HCT116 (cell line): ENCODE data around the gene LHX3. TPM values are rescaled to one million over a fixed set of nuclear protein-coding genes. Genes with fewer than 3 reads are reported as not detected.

Experiments
- ATAC-seq: fragments of 200-7000 bp; cut with Tn5 transposase; 2 replicates; pipeline ENCODE4 v1.9.1; 2020; ENCODE audit warnings: mild to moderate bottlenecking, moderate library complexity
- BruUV-seq: library from RNA; stranded (reverse); fragments of 400-500 nt; replicated peaks from 2 replicates; lab custom pipeline; 2021; lab: Mats Ljungman, UMichigan
- CTCF ChIA-PET: fragments of 300-600 bp; sonication (Branson Sonifier 250); formaldehyde crosslinking; loops from one replicate; lab custom pipeline; 2021; ENCODE audit warnings: antibody characterized with exemption; lab: Charles Lee
- POLR2A ChIA-PET: fragments of 300-600, 350-600 bp; sonication (Branson Sonifier 250); formaldehyde crosslinking; loops from one replicate; lab custom pipeline; 2021; ENCODE audit warnings: antibody characterized with exemption; lab: Charles Lee
- RAD21 ChIA-PET, 2 experiments: fragments of 300-600 bp; sonication (Branson Sonifier 250); formaldehyde crosslinking; loops; one replicate each; lab custom pipeline; 2023; ENCODE audit warnings: low total read pairs in 2 of 2; ENCODE audit not compliant: uncharacterized antibody in 2 of 2, unreplicated experiment in 2 of 2, low non-redundant PET in 1 of 2; lab: Charles Lee
- DNase-seq: peaks from one replicate; pipeline ENCODE4 v3.0.0-alpha.2; 2010; ENCODE audit warnings: low read depth, low spot score
- H2AFZ ChIP-seq: fragments of 200-600 bp; shearing (Covaris generic), sonication (generic); 2 replicates; pipeline ENCODE4 v1.6.1; 2017; ENCODE audit warnings: low read depth, mixed run types, mixed read lengths, antibody characterized with exemption, low read length; ENCODE audit not compliant: poor library complexity, severe bottlenecking
- H3K27ac ChIP-seq: 2 replicates; pipeline ENCODE4 v1.5.1; 2012; ENCODE audit warnings: low read depth, low read length
- H3K27me3 ChIP-seq: fragments of 200-600 bp; sonication (generic); 2 replicates; pipeline ENCODE4 v1.6.1; 2016; ENCODE audit warnings: mixed run types, low read length, mixed read lengths; ENCODE audit not compliant: insufficient read depth
- H3K36me3 ChIP-seq, 2 experiments: fragments of 200-500 bp in 1 of 2; fragments of 200-600 bp in 1 of 2; sonication (Bioruptor generic) in 1 of 2; sonication (generic) in 1 of 2; 2 replicates each; pipeline versions ENCODE4 v1.5.1 to v1.6.1; 2014 to 2016; ENCODE audit warnings: low read length in 2 of 2, inconsistent platforms in 1 of 2, mixed read lengths in 1 of 2, mixed run types in 1 of 2; ENCODE audit not compliant: insufficient read depth in 2 of 2, control insufficient read depth in 1 of 2
- H3K4me1 ChIP-seq, 2 experiments: fragments of 200-600 bp in 1 of 2; sonication (generic) in 1 of 2; 2 replicates each; pipeline versions ENCODE4 v1.5.1 to v1.6.1; 2012 to 2017; ENCODE audit warnings: low read length in 2 of 2, inconsistent platforms in 1 of 2, mild to moderate bottlenecking in 1 of 2, mixed read lengths in 1 of 2, mixed run types in 1 of 2, moderate library complexity in 1 of 2; ENCODE audit not compliant: insufficient read depth in 2 of 2, control insufficient read depth in 1 of 2
- H3K4me2 ChIP-seq: fragments of 200-600 bp; sonication (generic); 2 replicates; pipeline ENCODE4 v1.6.1; 2017; ENCODE audit warnings: mixed run types, low read length, mixed read lengths
- H3K4me3 ChIP-seq, 2 experiments: fragments of 200-600 bp in 1 of 2; sonication (generic) in 1 of 2; replicated peaks in 1 of 2; 2 replicates each; pipeline ENCODE4 v1.5.1; 2011 to 2016; ENCODE audit warnings: low read length in 2 of 2, control low read depth in 1 of 2, low read depth in 1 of 2, mild to moderate bottlenecking in 1 of 2, mixed read lengths in 1 of 2, mixed run types in 1 of 2
- H3K79me2 ChIP-seq: fragments of 200-600 bp; sonication (generic); 2 replicates; pipeline ENCODE4 v1.6.1; 2017; ENCODE audit warnings: mild to moderate bottlenecking, mixed run types, low read length, moderate library complexity, mixed read lengths; ENCODE audit not compliant: insufficient read depth
- H3K9ac ChIP-seq: fragments of 200-600 bp; sonication (generic); 2 replicates; pipeline ENCODE4 v1.6.1; 2016; ENCODE audit warnings: low read length, mixed read lengths
- H3K9me2 ChIP-seq: fragments of 200-600 bp; sonication (generic), shearing (Covaris generic); 2 replicates; pipeline ENCODE4 v1.6.1; 2017; ENCODE audit warnings: mixed run types, mild to moderate bottlenecking, moderate library complexity; ENCODE audit not compliant: insufficient read depth
- H3K9me3 ChIP-seq, 2 experiments: fragments of 200-500 bp in 1 of 2; fragments of 200-600 bp in 1 of 2; sonication (Bioruptor generic) in 1 of 2; sonication (generic) in 1 of 2; 2 replicates each; pipeline ENCODE4 v1.6.1; 2014 to 2017; ENCODE audit warnings: low read length in 2 of 2, mixed read lengths in 2 of 2, inconsistent platforms in 1 of 2, low read depth in 1 of 2, mild to moderate bottlenecking in 1 of 2, mixed run types in 1 of 2, moderate library complexity in 1 of 2; ENCODE audit not compliant: control insufficient read depth in 1 of 2, insufficient read depth in 1 of 2
- H4K20me1 ChIP-seq: fragments of 200-600 bp; sonication (generic), shearing (Covaris generic); 2 replicates; pipeline ENCODE4 v1.6.1; 2017; ENCODE audit warnings: mixed run types, mild to moderate bottlenecking, moderate library complexity; ENCODE audit not compliant: insufficient read depth
- CEBPB ChIP-seq: IDR thresholded peaks from 2 replicates; pipeline ENCODE4 v1.6.1; 2012; ENCODE audit warnings: low read depth
- EGR1 ChIP-seq: IDR thresholded peaks from 2 replicates; pipeline ENCODE4 v1.6.1; 2012; ENCODE audit warnings: low read depth
- ELF1 ChIP-seq: IDR thresholded peaks from 2 replicates; pipeline ENCODE4 v1.6.1; 2012; ENCODE audit warnings: low read depth, borderline replicate concordance
- EZH2 ChIP-seq: fragments of 200-600 bp; sonication (generic); IDR thresholded peaks from 2 replicates; pipeline ENCODE4 v1.6.1; 2017; ENCODE audit warnings: antibody characterized with exemption, mixed run types
- FOSL1 ChIP-seq: IDR thresholded peaks from 2 replicates; pipeline ENCODE4 v1.6.1; 2012; ENCODE audit warnings: low read depth
- JUND ChIP-seq: IDR thresholded peaks from 2 replicates; pipeline ENCODE4 v1.6.1; 2012
- POLR2A ChIP-seq: IDR thresholded peaks from 2 replicates; pipeline ENCODE4 v1.7.0; 2011; ENCODE audit warnings: borderline replicate concordance; ENCODE audit not compliant: insufficient read depth, insufficient read length; ENCODE audit errors: extremely low read depth
- POLR2AphosphoS5 ChIP-seq: IDR thresholded peaks from 2 replicates; pipeline ENCODE4 v1.6.1; 2011; ENCODE audit warnings: mild to moderate bottlenecking, low read depth, low read length, moderate library complexity
- SIN3A ChIP-seq: IDR thresholded peaks from 2 replicates; pipeline ENCODE4 v1.6.1; 2012; ENCODE audit warnings: low read depth
- SP1 ChIP-seq: IDR thresholded peaks from 2 replicates; pipeline ENCODE4 v1.6.1; 2012; ENCODE audit warnings: low read depth
- SRF ChIP-seq: IDR thresholded peaks from 2 replicates; pipeline ENCODE4 v1.6.1; 2012; ENCODE audit warnings: low read depth
- ZFX ChIP-seq: fragments of 450-650 bp; IDR thresholded peaks from 2 replicates; pipeline ENCODE4 v1.6.1; 2017
- intact Hi-C: fragments of 100-400 bp; cut with micrococcal nuclease; formaldehyde crosslinking; loops from 2 replicates; pipeline ENCODE4 v1.10.0; 2022
- total RNA-seq: library from RNA; stranded (reverse); gene quantifications from one replicate; pipeline ENCODE4 v1.2.1, GENCODE V29; 2021; ENCODE audit not compliant: unreplicated experiment
- TF ChIP-seq, protein P1 (sequence below): IDR thresholded peaks from 2 replicates; pipeline ENCODE4 v1.6.1; 2012
- TF ChIP-seq, protein P2 (sequence below), 3 experiments: fragments of 200-600 bp in 1 of 3; sonication (generic) in 1 of 3; IDR thresholded peaks in 2 of 3; conservative IDR thresholded peaks in 1 of 3; 2 replicates each; pipeline ENCODE4 v1.5.1; 2012 to 2017; ENCODE audit warnings: low read depth in 2 of 3, low read length in 2 of 3, antibody characterized with exemption in 1 of 3, borderline replicate concordance in 1 of 3, control low read depth in 1 of 3, mild to moderate bottlenecking in 1 of 3, mixed read lengths in 1 of 3, mixed run types in 1 of 3, moderate library complexity in 1 of 3; ENCODE audit not compliant: insufficient read depth in 1 of 3
- TF ChIP-seq, protein P3 (sequence below): IDR thresholded peaks from 2 replicates; pipeline ENCODE4 v1.6.1; 2012
- TF ChIP-seq, protein P4 (sequence below): IDR thresholded peaks from 2 replicates; pipeline ENCODE4 v1.6.1; 2011; ENCODE audit warnings: mild to moderate bottlenecking, low read length, moderate library complexity; ENCODE audit not compliant: insufficient replicate concordance; ENCODE audit errors: extremely low read depth

LHX3 gene
- total RNA-seq, 1 experiment from 2014 or later, result not detected

DNA sequence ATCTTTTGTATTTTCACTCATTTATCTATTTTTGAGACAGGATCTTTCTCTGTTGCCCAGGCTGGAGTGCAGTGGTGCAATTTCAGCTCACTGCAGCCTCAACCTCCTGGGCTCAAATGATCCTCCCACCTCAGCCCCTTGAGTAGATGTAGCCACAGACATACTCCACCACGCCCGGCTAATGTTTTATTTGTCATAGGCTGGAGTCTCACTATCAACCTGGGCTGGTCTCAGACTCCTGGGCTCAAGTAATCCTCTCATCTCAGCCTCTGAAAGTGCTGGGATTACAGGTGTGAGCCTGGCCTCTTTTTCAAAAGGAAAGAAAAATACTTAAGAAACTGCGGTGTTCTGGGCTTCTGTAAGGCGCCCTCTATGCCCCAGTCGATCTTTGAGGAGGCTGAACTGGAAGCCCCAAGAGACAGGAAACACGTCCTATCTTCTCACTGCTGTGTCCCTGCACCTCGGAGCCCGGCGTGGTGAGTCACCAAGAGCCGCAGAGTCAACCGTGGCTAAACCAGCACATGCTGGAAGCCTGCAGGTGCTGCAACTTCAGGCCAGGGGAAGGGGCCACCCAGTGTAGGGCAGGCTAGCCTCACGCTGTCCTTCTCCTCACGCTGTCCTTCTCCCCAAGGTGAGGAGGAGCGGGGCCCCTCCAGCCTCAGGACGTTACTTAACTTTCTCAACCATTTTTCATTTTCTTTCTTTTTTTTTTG, 15.2 kb upstream of the LHX3 start:
- H3K79me2 ChIP-seq, result peaks cover 55% of the 10 kb centered on the region
- intact Hi-C loops, result loop anchor here (10.0 kb wide), 1 partner anchor 255 kb away; the partner anchor contains the start of gene UBAC1
- H3K36me3 ChIP-seq, result peaks cover 9 to 41% of the 10 kb centered on the region in 2 experiments; a peak in 3 of 4 replicates
- H3K9me2 ChIP-seq, result no peaks in the 10 kb centered on the region
- peak overlapping the region; percentile 32; the same call in 1 of the 2 replicates for H3K9ac ChIP-seq
- H3K27me3 ChIP-seq, result no peaks in the 10 kb centered on the region
- RAD21 ChIA-PET, result no interaction called here
- H3K27ac ChIP-seq, result peak overlapping the region; percentile 11
- H4K20me1 ChIP-seq, result no peaks in the 10 kb centered on the region
- ATAC-seq, result peak; percentile 80
- peaks cover 11 to 19% of the 10 kb centered on the region in 2 experiments; a peak in 3 of 4 replicates for H3K4me1 ChIP-seq
- TF ChIP-seq SP1, result no peak
- TF ChIP-seq, protein P1, sequence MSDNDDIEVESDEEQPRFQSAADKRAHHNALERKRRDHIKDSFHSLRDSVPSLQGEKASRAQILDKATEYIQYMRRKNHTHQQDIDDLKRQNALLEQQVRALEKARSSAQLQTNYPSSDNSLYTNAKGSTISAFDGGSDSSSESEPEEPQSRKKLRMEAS, result peak; percentile 49; the same call in 1 of the 2 replicates
- TF ChIP-seq, all 23 proteins: peak for 1
- BruUV-seq, result no TSS peak
- Histone ChIP-seq H2AFZ (no peak overlapping the region), H3K9me3 (no peaks in the 10 kb centered on the region), H3K4me3 (no peak overlapping the region), H3K4me2 (peak overlapping the region; percentile 35; the same call in 1 of the 2 replicates)
- DNase-seq, result no peak
- ChIA-PET CTCF (no interaction called here), POLR2A (interaction anchor here (1.3 kb wide), 1 partner anchor 8 kb away, joined by 3 read pairs; no protein-coding TSS in a partner anchor)

DNA sequence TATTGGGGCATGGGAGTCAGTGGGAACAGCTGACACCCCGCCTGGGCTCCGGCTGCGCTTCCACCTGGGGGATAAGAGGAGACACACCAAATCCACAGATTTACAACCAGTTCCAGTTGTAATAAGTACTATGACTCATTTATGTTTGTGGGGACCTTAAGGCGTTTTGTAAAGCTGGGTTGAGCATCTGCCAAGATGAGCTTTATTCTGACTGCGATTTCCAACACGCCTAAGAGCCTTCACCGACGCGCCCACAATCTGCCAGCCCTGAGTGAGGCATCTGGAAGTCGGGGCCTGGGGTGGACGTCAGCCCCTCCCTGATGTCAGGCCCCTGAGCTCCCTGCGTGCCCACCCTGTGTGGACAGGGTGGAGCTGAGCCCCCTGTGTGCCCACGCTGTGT, 14.3 kb upstream of the LHX3 start:
- Histone ChIP-seq H3K36me3 (peaks cover 10 to 44% of the 10 kb centered on the region in 2 experiments; a peak in 3 of 4 replicates), H3K79me2 (peaks cover 46% of the 10 kb centered on the region), H3K9ac (no peak overlapping the region), H3K27me3 (no peaks in the 10 kb centered on the region), H3K9me2 (no peaks in the 10 kb centered on the region), H3K9me3 (no peaks in the 10 kb centered on the region), H2AFZ (no peak overlapping the region), H3K27ac (no peak overlapping the region; the same call in 1 of the 2 replicates), H4K20me1 (no peaks in the 10 kb centered on the region), H3K4me2 (no peak overlapping the region), H3K4me3 (no peak overlapping the region), H3K4me1 (peaks cover 11 to 19% of the 10 kb centered on the region in 2 experiments; a peak in 3 of 4 replicates)
- CTCF ChIA-PET, result no interaction called here
- ATAC-seq (no peak), DNase-seq (no peak)
- POLR2A ChIA-PET, result interaction anchor here (1.3 kb wide), 1 partner anchor 9 kb away, joined by 3 read pairs; no protein-coding TSS in a partner anchor
- BruUV-seq, result no TSS peak
- RAD21 ChIA-PET, result no interaction called here
- intact Hi-C loops, result no loop called here
- TF ChIP-seq, protein P2, sequence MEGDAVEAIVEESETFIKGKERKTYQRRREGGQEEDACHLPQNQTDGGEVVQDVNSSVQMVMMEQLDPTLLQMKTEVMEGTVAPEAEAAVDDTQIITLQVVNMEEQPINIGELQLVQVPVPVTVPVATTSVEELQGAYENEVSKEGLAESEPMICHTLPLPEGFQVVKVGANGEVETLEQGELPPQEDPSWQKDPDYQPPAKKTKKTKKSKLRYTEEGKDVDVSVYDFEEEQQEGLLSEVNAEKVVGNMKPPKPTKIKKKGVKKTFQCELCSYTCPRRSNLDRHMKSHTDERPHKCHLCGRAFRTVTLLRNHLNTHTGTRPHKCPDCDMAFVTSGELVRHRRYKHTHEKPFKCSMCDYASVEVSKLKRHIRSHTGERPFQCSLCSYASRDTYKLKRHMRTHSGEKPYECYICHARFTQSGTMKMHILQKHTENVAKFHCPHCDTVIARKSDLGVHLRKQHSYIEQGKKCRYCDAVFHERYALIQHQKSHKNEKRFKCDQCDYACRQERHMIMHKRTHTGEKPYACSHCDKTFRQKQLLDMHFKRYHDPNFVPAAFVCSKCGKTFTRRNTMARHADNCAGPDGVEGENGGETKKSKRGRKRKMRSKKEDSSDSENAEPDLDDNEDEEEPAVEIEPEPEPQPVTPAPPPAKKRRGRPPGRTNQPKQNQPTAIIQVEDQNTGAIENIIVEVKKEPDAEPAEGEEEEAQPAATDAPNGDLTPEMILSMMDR (IDR thresholded peaks at IDR 0.05 in 2 of 3, conservative IDR thresholded peaks at IDR 0.05 in 1 of 3; ENCODE audit: borderline replicate concordance in 1 of 3, insufficient read depth in 1 of 3, low read depth in 2 of 3, low read length in 2 of 3), result no peak
- TF ChIP-seq EGR1, result no peak
- no peak for TF ChIP-seq EZH2
- TF ChIP-seq JUND, result no peak
- TF ChIP-seq SIN3A, result no peak
- no peak for TF ChIP-seq ZFX
- no peak for TF ChIP-seq POLR2AphosphoS5
- TF ChIP-seq CEBPB, result no peak
- no peak for TF ChIP-seq SRF
- no peak for TF ChIP-seq FOSL1
- TF ChIP-seq, protein P3, sequence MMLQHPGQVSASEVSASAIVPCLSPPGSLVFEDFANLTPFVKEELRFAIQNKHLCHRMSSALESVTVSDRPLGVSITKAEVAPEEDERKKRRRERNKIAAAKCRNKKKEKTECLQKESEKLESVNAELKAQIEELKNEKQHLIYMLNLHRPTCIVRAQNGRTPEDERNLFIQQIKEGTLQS, result no peak
- TF ChIP-seq, protein P4, sequence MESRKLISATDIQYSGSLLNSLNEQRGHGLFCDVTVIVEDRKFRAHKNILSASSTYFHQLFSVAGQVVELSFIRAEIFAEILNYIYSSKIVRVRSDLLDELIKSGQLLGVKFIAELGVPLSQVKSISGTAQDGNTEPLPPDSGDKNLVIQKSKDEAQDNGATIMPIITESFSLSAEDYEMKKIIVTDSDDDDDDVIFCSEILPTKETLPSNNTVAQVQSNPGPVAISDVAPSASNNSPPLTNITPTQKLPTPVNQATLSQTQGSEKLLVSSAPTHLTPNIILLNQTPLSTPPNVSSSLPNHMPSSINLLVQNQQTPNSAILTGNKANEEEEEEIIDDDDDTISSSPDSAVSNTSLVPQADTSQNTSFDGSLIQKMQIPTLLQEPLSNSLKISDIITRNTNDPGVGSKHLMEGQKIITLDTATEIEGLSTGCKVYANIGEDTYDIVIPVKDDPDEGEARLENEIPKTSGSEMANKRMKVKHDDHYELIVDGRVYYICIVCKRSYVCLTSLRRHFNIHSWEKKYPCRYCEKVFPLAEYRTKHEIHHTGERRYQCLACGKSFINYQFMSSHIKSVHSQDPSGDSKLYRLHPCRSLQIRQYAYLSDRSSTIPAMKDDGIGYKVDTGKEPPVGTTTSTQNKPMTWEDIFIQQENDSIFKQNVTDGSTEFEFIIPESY, result no peak
- TF ChIP-seq POLR2A, result no peak
- TF ChIP-seq, protein P1, result no peak
- TF ChIP-seq ELF1, result no peak
